OCI-LY3 (cell line): Measurements from ENCODE around the gene RAPGEF5.

ENCODE experiments used
- EZH2phosphoT487 ChIP-seq: fragments of 200-600 bp; shearing (Covaris generic); IDR thresholded peaks from 2 replicates; pipeline ENCODE4 v1.6.1; 2018; ENCODE audit warnings: antibody characterized with exemption, mixed run types, low read depth
- TF ChIP-seq, protein P1 (sequence below): fragments of 200-600, 300-600 bp; sonication (generic); IDR thresholded peaks from 2 replicates; pipeline ENCODE4 v1.5.1; 2014; ENCODE audit warnings: antibody characterized with exemption, low read length, low read depth

DNA sequence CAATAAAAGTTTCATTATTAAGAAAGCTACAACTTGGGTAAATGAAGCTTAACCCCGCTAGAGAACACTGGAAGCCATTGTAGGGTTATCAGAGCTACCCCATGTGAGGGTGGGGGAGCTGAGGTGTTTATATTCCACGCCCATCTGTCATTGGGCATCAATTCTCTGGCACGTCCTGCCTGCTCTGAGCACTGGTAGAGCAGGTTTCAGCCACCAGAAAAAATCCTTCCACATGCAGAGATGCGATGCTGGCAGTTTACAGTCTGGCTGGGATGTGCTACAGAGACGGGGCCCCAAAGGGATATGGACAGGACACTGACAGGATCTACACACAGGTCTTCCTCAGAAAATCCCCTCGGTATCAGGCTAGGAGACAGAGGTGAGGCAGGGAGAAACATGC lies 15.9 kb upstream of the RAPGEF5 start:
- TF ChIP-seq, protein P1, sequence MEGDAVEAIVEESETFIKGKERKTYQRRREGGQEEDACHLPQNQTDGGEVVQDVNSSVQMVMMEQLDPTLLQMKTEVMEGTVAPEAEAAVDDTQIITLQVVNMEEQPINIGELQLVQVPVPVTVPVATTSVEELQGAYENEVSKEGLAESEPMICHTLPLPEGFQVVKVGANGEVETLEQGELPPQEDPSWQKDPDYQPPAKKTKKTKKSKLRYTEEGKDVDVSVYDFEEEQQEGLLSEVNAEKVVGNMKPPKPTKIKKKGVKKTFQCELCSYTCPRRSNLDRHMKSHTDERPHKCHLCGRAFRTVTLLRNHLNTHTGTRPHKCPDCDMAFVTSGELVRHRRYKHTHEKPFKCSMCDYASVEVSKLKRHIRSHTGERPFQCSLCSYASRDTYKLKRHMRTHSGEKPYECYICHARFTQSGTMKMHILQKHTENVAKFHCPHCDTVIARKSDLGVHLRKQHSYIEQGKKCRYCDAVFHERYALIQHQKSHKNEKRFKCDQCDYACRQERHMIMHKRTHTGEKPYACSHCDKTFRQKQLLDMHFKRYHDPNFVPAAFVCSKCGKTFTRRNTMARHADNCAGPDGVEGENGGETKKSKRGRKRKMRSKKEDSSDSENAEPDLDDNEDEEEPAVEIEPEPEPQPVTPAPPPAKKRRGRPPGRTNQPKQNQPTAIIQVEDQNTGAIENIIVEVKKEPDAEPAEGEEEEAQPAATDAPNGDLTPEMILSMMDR: no peak
- no peak for TF ChIP-seq EZH2phosphoT487
